ENCODE results near the gene SYNDIG1L.
"Not testable (repeated sequence)": the region's sequence is repeated elsewhere in the genome, so short reads cannot be mapped to it uniquely, and the experiment has no call there.

SYNDIG1L gene

GRCh38 chr14:74464785-74465184 lies 38.8 kb upstream of the SYNDIG1L start:
- TF ChIP-seq CTCF (IDR thresholded peaks at IDR 0.05; ENCODE audit: low read depth, low read length), result no peak
- no peak overlapping the region for H3K4me3 ChIP-seq (ENCODE audit: low read depth, low read length)

- TF ChIP-seq CTCF (IDR thresholded peaks at IDR 0.05; ENCODE audit: low read depth, low read length), result no peak
- H3K4me3 ChIP-seq (ENCODE audit: low read depth, low read length), result no peak overlapping the region
These were observed 37.7 kb upstream of the SYNDIG1L start for GRCh38 chr14:74463697-74464096.

- H3K4me3 ChIP-seq (ENCODE audit: low read depth, low read length), result no peak overlapping the region
- TF ChIP-seq CTCF (IDR thresholded peaks at IDR 0.05; ENCODE audit: low read depth, low read length), result no peak
These were observed 37.0 kb upstream of the SYNDIG1L start for GRCh38 chr14:74462993-74463392.

- no peak overlapping the region for H3K4me3 ChIP-seq (ENCODE audit: low read depth, low read length)
- TF ChIP-seq CTCF (IDR thresholded peaks at IDR 0.05; ENCODE audit: low read depth, low read length), result no peak
These were observed 34.0 kb upstream of the SYNDIG1L start for GRCh38 chr14:74459976-74460375.

GRCh38 chr14:74459289-74459946 lies 33.4 kb upstream of the SYNDIG1L start:
- peak; percentile 86 for TF ChIP-seq CTCF (IDR thresholded peaks at IDR 0.05; ENCODE audit: low read depth, low read length)
- no peak overlapping the region for H3K4me3 ChIP-seq (ENCODE audit: low read depth, low read length)

- no peak for TF ChIP-seq CTCF (IDR thresholded peaks at IDR 0.05; ENCODE audit: low read depth, low read length)
- no peak overlapping the region for H3K4me3 ChIP-seq (ENCODE audit: low read depth, low read length)
These were observed 31.5 kb upstream of the SYNDIG1L start for GRCh38 chr14:74457565-74457895.

- TF ChIP-seq CTCF (IDR thresholded peaks at IDR 0.05; ENCODE audit: low read depth, low read length), result no peak
- no peak overlapping the region for H3K4me3 ChIP-seq (ENCODE audit: low read depth, low read length)
These were observed 30.9 kb upstream of the SYNDIG1L start for GRCh38 chr14:74456684-74457564.

GRCh38 chr14:74454397-74454796 lies 28.4 kb upstream of the SYNDIG1L start:
- not testable (repeated sequence) for H3K4me3 ChIP-seq (ENCODE audit: low read depth, low read length)
